GM12878 (cell line): Measurements from ENCODE around the gene RPA3. TPM values are rescaled to one million over a fixed set of nuclear protein-coding genes. Genes with fewer than 3 reads are reported as not detected.

ENCODE experiments used
- ATAC-seq: fragments of 200-7000 bp; cut with Tn5 transposase; 3 replicates; pipeline ENCODE4 v1.9.1; 2020; ENCODE audit warnings: mild to moderate bottlenecking, moderate library complexity
- BruUV-seq: library from RNA; stranded (reverse); fragments of 400-500 nt; replicated peaks from 2 replicates; lab custom pipeline; 2021; lab: Mats Ljungman, UMichigan
- CTCF ChIA-PET: fragments of 300-600 bp; sonication (Branson Sonifier 250); formaldehyde crosslinking; extraction: SDS; loops from one replicate; lab custom pipeline; 2021; ENCODE audit warnings: inconsistent platforms; lab: Yijun Ruan, JAX
- POLR2A ChIA-PET: fragments of 350-600 bp; formaldehyde crosslinking; extraction: SDS; loops from one replicate; lab custom pipeline; 2021; ENCODE audit warnings: inconsistent platforms; lab: Charles Lee
- RAD21 ChIA-PET: fragments of 300-600 bp; sonication (Branson Sonifier 250); formaldehyde crosslinking; loops from one replicate; lab custom pipeline; 2023; ENCODE audit warnings: antibody characterized with exemption; ENCODE audit not compliant: unreplicated experiment; lab: Charles Lee
- SMC1A ChIA-PET: fragments of 300-600 bp; sonication (Branson Sonifier 250); formaldehyde crosslinking; loops from one replicate; lab custom pipeline; 2023; ENCODE audit not compliant: unreplicated experiment, uncharacterized antibody; lab: Charles Lee
- DNase-seq: peaks from one replicate; pipeline ENCODE4 v3.0.0-alpha.2; 2011; ENCODE audit warnings: low read depth, low spot score
- FAIRE-seq: peaks from 3 replicates; lab custom pipeline; 2011; peaks lifted over from hg19 to GRCh38; lab: Jason Lieb, UNC
- H2AFZ ChIP-seq: 2 replicates; pipeline ENCODE4 v1.6.0; 2011; ENCODE audit warnings: low read depth, low read length, control low read depth; ENCODE audit not compliant: control insufficient read depth
- H3K27ac ChIP-seq: 2 replicates; pipeline ENCODE4 v1.5.1; 2011; ENCODE audit warnings: control low read depth; ENCODE audit not compliant: control insufficient read depth, insufficient read depth
- H3K27me3 ChIP-seq, 2 experiments: replicated peaks in 1 of 2; 2 replicates each; pipeline versions ENCODE4 v1.6.0 to v1.6.1; 2011; ENCODE audit warnings: low read length in 1 of 2; ENCODE audit not compliant: control insufficient read depth in 2 of 2, insufficient read depth in 2 of 2
- H3K36me3 ChIP-seq, 2 experiments: 2 replicates each; pipeline ENCODE4 v1.5.1; 2011; ENCODE audit warnings: low read length in 1 of 2; ENCODE audit not compliant: control insufficient read depth in 2 of 2, insufficient read depth in 2 of 2
- H3K4me1 ChIP-seq: 2 replicates; pipeline ENCODE4 v1.6.1; 2011; ENCODE audit warnings: mild to moderate bottlenecking, low read length, moderate library complexity, mixed read lengths; ENCODE audit not compliant: control insufficient read depth, insufficient read depth
- H3K4me2 ChIP-seq: 2 replicates; pipeline ENCODE4 v1.6.0; 2011; ENCODE audit warnings: control low read depth; ENCODE audit not compliant: control insufficient read depth, insufficient read depth
- H3K4me3 ChIP-seq: fragments of 200-600 bp; sonication (generic); 2 replicates; pipeline ENCODE4 v1.5.1; 2016
- H3K79me2 ChIP-seq: 2 replicates; pipeline ENCODE4 v1.6.0; 2011; ENCODE audit warnings: low read length; ENCODE audit not compliant: control insufficient read depth, insufficient read depth
- H3K9ac ChIP-seq: 2 replicates; pipeline ENCODE4 v1.8.0; 2011; ENCODE audit warnings: low read length, control low read depth, mixed read lengths; ENCODE audit not compliant: control insufficient read depth, insufficient read depth
- H3K9me3 ChIP-seq: replicated peaks from 3 replicates; pipeline ENCODE4 v1.5.1; 2011; ENCODE audit warnings: mild to moderate bottlenecking, low read length; ENCODE audit not compliant: control insufficient read depth, insufficient read depth
- H4K20me1 ChIP-seq: 2 replicates; pipeline ENCODE4 v1.6.0; 2011; ENCODE audit not compliant: control insufficient read depth, insufficient read depth
- CEBPZ ChIP-seq: fragments of 150-350 bp; IDR thresholded peaks from 2 replicates; pipeline ENCODE4 v1.6.1; 2016; ENCODE audit warnings: low read depth, low read length
- CHD1 ChIP-seq: IDR thresholded peaks from 2 replicates; pipeline ENCODE4 v1.6.1; 2012; ENCODE audit warnings: low read depth, low read length, improper control_type of control experiment
- ELK1 ChIP-seq: IDR thresholded peaks from 2 replicates; pipeline ENCODE4 v1.6.1; 2012; ENCODE audit warnings: low read depth, low read length, improper control_type of control experiment
- NRF1 ChIP-seq: conservative IDR thresholded peaks from 2 replicates; pipeline ENCODE4 v1.6.1; 2011; ENCODE audit warnings: mild to moderate bottlenecking, low read depth, low read length, improper control_type of control experiment
- SMAD1 ChIP-seq: fragments of 450-650 bp; IDR thresholded peaks from 2 replicates; pipeline ENCODE4 v1.6.1; 2018; ENCODE audit warnings: mild to moderate bottlenecking, low read depth; ENCODE audit not compliant: partially characterized antibody
- WGBS: methylation state at CpG from one replicate; pipeline ENCODE4 v1.1.6; 2016; ENCODE audit warnings: low lambda C conversion rate; ENCODE audit not compliant: insufficient replicate concordance, insufficient coverage; ENCODE audit errors: missing lambda C conversion rate; 5-methylcytosine and 5-hydroxymethylcytosine counted together
- in situ Hi-C: fragments of 300-500 bp; cut with MboI; formaldehyde crosslinking; loops from 9 replicates; pipeline ENCODE4 v1.14.3; 2018; ENCODE audit warnings: mixed read lengths
- intact Hi-C: fragments of 100-400 bp; cut with micrococcal nuclease; formaldehyde crosslinking; loops from one replicate; pipeline ENCODE4 v1.14.2; 2022; ENCODE audit not compliant: unreplicated experiment
- polyA plus RNA-seq, 11 experiments: library from polyadenylated mRNA; depleted of rRNA in 4 of 11; unstranded in 6 of 11; stranded (reverse) in 5 of 11; fragments of >200 nt; fragmentation: Nextera tagmentation in 4 of 11; fragmentation: Illumina TruSeq in 1 of 11; extraction: Ambion mirVana in 4 of 11; extraction: Trizol in 1 of 11; gene quantifications; 1 replicate in 1 of 11; 2 replicates in 10 of 11; pipeline versions ENCODE4 v1.2.1 to v1.2.3, GENCODE V29; 2011 to 2016; ENCODE audit warnings: inconsistent platforms in 2 of 11, missing spikeins in 2 of 11, low read depth in 1 of 11
- total RNA-seq, 4 experiments: library from RNA; depleted of rRNA in 3 of 4; stranded (reverse); fragments of >200 nt in 3 of 4; fragmentation: Illumina TruSeq in 1 of 4; extraction: Trizol in 1 of 4; gene quantifications; 2 replicates each; pipeline versions ENCODE4 v1.2.1 to v1.2.3, GENCODE V29; 2013 to 2021

RPA3 gene
- total and polyA plus RNA-seq, 10 of the 15 experiments (the other 5 are each of a cell fraction or from before 2014, with no cell fraction given), result 60.2 to 343 (median 112) TPM

- TF ChIP-seq NRF1, result no peak
- no peak for TF ChIP-seq ELK1
- TF ChIP-seq CHD1, result no peak
- TF ChIP-seq SMAD1, result no peak
- no peak for TF ChIP-seq CEBPZ
Observed at GRCh38 chr7:7614018-7614741, 104.2 kb downstream of the RPA3 start (continued).

DNA sequence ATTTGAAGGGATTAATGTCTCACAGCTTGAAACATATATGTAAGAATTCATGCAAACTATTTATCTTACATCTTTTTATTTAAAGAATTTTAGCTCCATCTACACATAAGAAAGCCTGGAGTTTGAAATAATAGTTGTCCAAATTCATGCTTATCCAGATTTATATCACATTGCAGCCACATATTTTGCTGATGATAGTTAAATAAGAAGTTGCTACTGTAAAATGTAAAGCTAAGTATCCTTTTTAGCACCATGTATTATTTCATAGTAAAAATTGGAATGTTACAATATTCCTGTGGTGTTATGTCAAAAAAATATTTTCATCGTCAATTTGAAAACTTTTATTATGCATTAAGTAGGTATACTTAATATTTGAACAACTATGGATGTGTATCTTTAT is 105.2 kb downstream of the RPA3 start:
- ChIA-PET POLR2A (no interaction called here), SMC1A (interaction anchor here (0.8 to 0.9 kb wide), 2 partner anchors 17 to 604 kb away, joined by 3 read pairs; no protein-coding TSS in a partner anchor), CTCF (no interaction called here), RAD21 (no interaction called here)
- Histone ChIP-seq H3K27ac (no peak overlapping the region), H3K27me3 (no peaks in the 10 kb centered on the region), H3K4me1 (no peaks in the 10 kb centered on the region), H4K20me1 (no peaks in the 10 kb centered on the region), H3K9ac (no peak overlapping the region), H3K79me2 (no peaks in the 10 kb centered on the region), H3K4me3 (no peak overlapping the region), H3K4me2 (no peak overlapping the region), H2AFZ (no peak overlapping the region), H3K36me3 (peaks cover 0 to 2% of the 10 kb centered on the region in 2 experiments; a peak in 1 of 4 replicates), H3K9me3 (no peaks in the 10 kb centered on the region)
- FAIRE-seq (no peak), ATAC-seq (no peak), DNase-seq (no peak)
- whole genome bisulfite sequencing, result 100% methylated on average over 1 of the region's 1 CpG
- in situ Hi-C loops, result no loop called here
- BruUV-seq, result no TSS peak
- intact Hi-C loops, result no loop called here
- no peak for TF ChIP-seq ELK1
